IPS DF 6.9 (cell line): Measurements from ENCODE around the gene TICAM2.

Source experiments
- DNase-seq: peaks from one replicate; pipeline ENCODE4 v3.0.0-alpha.2; 2013; ENCODE audit warnings: low read depth, low spot score
- H3K27ac ChIP-seq: one replicate; pipeline ENCODE4 v1.5.1; 2013; ENCODE audit warnings: low read length, control low read depth
- H3K27me3 ChIP-seq: 2 replicates; pipeline ENCODE4 v1.6.1; 2013; ENCODE audit warnings: mild to moderate bottlenecking, low read length; ENCODE audit not compliant: control insufficient read depth, insufficient read depth
- H3K36me3 ChIP-seq: 2 replicates; pipeline ENCODE4 v1.6.1; 2013; ENCODE audit warnings: low read length; ENCODE audit not compliant: control insufficient read depth, insufficient read depth
- H3K4me1 ChIP-seq: 2 replicates; pipeline ENCODE4 v1.6.1; 2013; ENCODE audit warnings: low read length; ENCODE audit not compliant: control insufficient read depth, insufficient read depth
- H3K4me3 ChIP-seq: 2 replicates; pipeline ENCODE4 v1.5.1; 2013; ENCODE audit warnings: mild to moderate bottlenecking, low read length
- H3K9me3 ChIP-seq: 2 replicates; pipeline ENCODE4 v1.6.1; 2013; ENCODE audit warnings: low read length, inconsistent platforms; ENCODE audit not compliant: control insufficient read depth, insufficient read depth
- WGBS: extraction: QIAGEN DNeasy Blood & Tissue Kit; methylation state at CpG from one replicate; pipeline ENCODE4 v1.1.7; 2013; ENCODE audit warnings: mixed read lengths, missing lambda C conversion rate; ENCODE audit not compliant: insufficient read length, insufficient coverage; 5-methylcytosine and 5-hydroxymethylcytosine counted together

TICAM2 gene

GRCh38 chr5:115634343-115635132, 32.3 kb upstream of the TICAM2 start:
- Histone ChIP-seq H3K4me3 (no peak overlapping the region), H3K9me3 (no peaks in the 10 kb centered on the region), H3K27me3 (no peaks in the 10 kb centered on the region), H3K4me1 (no peaks in the 10 kb centered on the region), H3K27ac (no peak overlapping the region), H3K36me3 (no peaks in the 10 kb centered on the region)
- no CpG with 5 or more reads among the region's 8 CpGs for WGBS
- peak; percentile 74 for DNase-seq

- H3K27ac ChIP-seq, result no peak overlapping the region
- H3K9me3 ChIP-seq, result no peaks in the 10 kb centered on the region
- H3K4me1 ChIP-seq, result no peaks in the 10 kb centered on the region
- no peak overlapping the region for H3K4me3 ChIP-seq
- H3K27me3 ChIP-seq, result no peaks in the 10 kb centered on the region
- WGBS, result no CpG with 5 or more reads among the region's 1 CpG
- no peaks in the 10 kb centered on the region for H3K36me3 ChIP-seq
- DNase-seq, result no peak
Measured at GRCh38 chr5:115629903-115630302, 27.6 kb upstream of the TICAM2 start.

GRCh38 chr5:115627295-115627865, 25.1 kb upstream of the TICAM2 start:
- H3K9me3 ChIP-seq, result no peaks in the 10 kb centered on the region
- no peaks in the 10 kb centered on the region for H3K27me3 ChIP-seq
- WGBS, result no CpG with 5 or more reads among the region's 5 CpGs
- H3K4me1 ChIP-seq, result no peaks in the 10 kb centered on the region
- no peak overlapping the region for H3K4me3 ChIP-seq
- no peak overlapping the region for H3K27ac ChIP-seq
- no peak for DNase-seq
- H3K36me3 ChIP-seq, result no peaks in the 10 kb centered on the region

GRCh38 chr5:115626445-115626823, 24.2 kb upstream of the TICAM2 start:
- DNase-seq, result no peak
- Histone ChIP-seq H3K27ac (no peak overlapping the region), H3K9me3 (no peaks in the 10 kb centered on the region), H3K4me3 (peak overlapping the region; percentile 96; the same call in 1 of the 2 replicates), H3K36me3 (no peaks in the 10 kb centered on the region), H3K4me1 (no peaks in the 10 kb centered on the region), H3K27me3 (no peaks in the 10 kb centered on the region)
- WGBS, result no CpG with 5 or more reads among the region's 9 CpGs

- Histone ChIP-seq H3K36me3 (no peaks in the 10 kb centered on the region), H3K4me3 (peak within 1 kb of the TSS; percentile 96), H3K9me3 (no peaks in the 10 kb centered on the region), H3K27me3 (no peaks in the 10 kb centered on the region), H3K4me1 (no peaks in the 10 kb centered on the region), H3K27ac (no peak within 1 kb of the TSS)
- no CpG with 5 or more reads among the region's 77 CpGs for WGBS
- peak; percentile 88 for DNase-seq
Measured at GRCh38 chr5:115625579-115626444, 23.5 kb upstream of the TICAM2 start, which contains the start of gene TMED7. TMED7 (minus strand) TSS chr5:115626036; CDS start chr5:115625792, 244 bp downstream.

GRCh38 chr5:115624994-115625393, 22.7 kb upstream of the TICAM2 start:
- no peak for DNase-seq
- Histone ChIP-seq H3K9me3 (no peaks in the 10 kb centered on the region), H3K4me3 (peak overlapping the region; percentile 96; the same call in 1 of the 2 replicates), H3K36me3 (no peaks in the 10 kb centered on the region), H3K4me1 (no peaks in the 10 kb centered on the region), H3K27me3 (no peaks in the 10 kb centered on the region), H3K27ac (no peak overlapping the region)
- WGBS, result no CpG with 5 or more reads among the region's 3 CpGs

- no CpG with 5 or more reads among the region's 5 CpGs for WGBS
- H3K4me3 ChIP-seq, result no peak overlapping the region
- no peaks in the 10 kb centered on the region for H3K27me3 ChIP-seq
- no peak for DNase-seq
- no peak overlapping the region for H3K27ac ChIP-seq
- no peaks in the 10 kb centered on the region for H3K36me3 ChIP-seq
- H3K4me1 ChIP-seq, result no peaks in the 10 kb centered on the region
- H3K9me3 ChIP-seq, result no peaks in the 10 kb centered on the region
Measured at GRCh38 chr5:115623658-115624057, 21.4 kb upstream of the TICAM2 start.

GRCh38 chr5:115621365-115621900, 19.2 kb upstream of the TICAM2 start:
- Histone ChIP-seq H3K27me3 (no peaks in the 10 kb centered on the region), H3K9me3 (no peaks in the 10 kb centered on the region), H3K36me3 (peaks cover 2% of the 10 kb centered on the region; the same call in 1 of the 2 replicates), H3K27ac (no peak overlapping the region), H3K4me1 (no peaks in the 10 kb centered on the region), H3K4me3 (no peak overlapping the region)
- DNase-seq, result no peak
- no CpG with 5 or more reads among the region's 4 CpGs for WGBS

GRCh38 chr5:115616892-115617291, 14.6 kb upstream of the TICAM2 start:
- no peaks in the 10 kb centered on the region for H3K27me3 ChIP-seq
- no peak overlapping the region for H3K4me3 ChIP-seq
- no peak overlapping the region for H3K27ac ChIP-seq
- H3K9me3 ChIP-seq, result no peaks in the 10 kb centered on the region
- peaks cover 2% of the 10 kb centered on the region; the same call in 1 of the 2 replicates for H3K36me3 ChIP-seq
- H3K4me1 ChIP-seq, result no peaks in the 10 kb centered on the region
- DNase-seq, result no peak
- WGBS, result no CpG with 5 or more reads among the region's 1 CpG

GRCh38 chr5:115616472-115616871, 14.2 kb upstream of the TICAM2 start:
- DNase-seq, result no peak
- H3K27ac ChIP-seq, result no peak overlapping the region
- H3K4me3 ChIP-seq, result no peak overlapping the region
- peaks cover 2% of the 10 kb centered on the region; the same call in 1 of the 2 replicates for H3K36me3 ChIP-seq
- H3K4me1 ChIP-seq, result no peaks in the 10 kb centered on the region
- H3K27me3 ChIP-seq, result no peaks in the 10 kb centered on the region
- no peaks in the 10 kb centered on the region for H3K9me3 ChIP-seq
